IgD-negative memory B cell (primary cell): Measurements from ENCODE around the gene NUDT14. TPM values are rescaled to one million over a fixed set of nuclear protein-coding genes. Genes with fewer than 3 reads are reported as not detected.

Experiments
- H3K27ac Mint-ChIP-seq, 3 donors: one replicate each; pipeline ENCODE4 v1.8.0; 2020 to 2022; ENCODE audit warnings: mild to moderate bottlenecking in 3 of 3, mixed read lengths in 3 of 3, moderate library complexity in 1 of 3
- H3K27me3 Mint-ChIP-seq: one replicate; pipeline ENCODE4 v1.8.0; 2021; ENCODE audit warnings: mixed read lengths
- H3K36me3 Mint-ChIP-seq: one replicate; pipeline ENCODE4 v1.8.0; 2020; ENCODE audit warnings: mild to moderate bottlenecking, mixed read lengths
- H3K4me1 Mint-ChIP-seq, 3 donors: one replicate each; pipeline ENCODE4 v1.8.0; 2020 to 2022; ENCODE audit warnings: mixed read lengths in 3 of 3, mild to moderate bottlenecking in 1 of 3
- H3K4me3 Mint-ChIP-seq, 4 donors: one replicate each; pipeline ENCODE4 v1.8.0; 2020 to 2022; ENCODE audit warnings: mild to moderate bottlenecking in 4 of 4, mixed read lengths in 4 of 4, moderate library complexity in 3 of 4
- H3K9me3 Mint-ChIP-seq, 3 donors: one replicate each; pipeline ENCODE4 v1.8.0; 2020 to 2021; ENCODE audit warnings: mixed read lengths in 3 of 3, mild to moderate bottlenecking in 1 of 3
- polyA plus RNA-seq: library from polyadenylated mRNA; unstranded; fragments of 300-500 nt; fragmentation: Illumina TruSeq; gene quantifications from one replicate; pipeline ENCODE4 v1.2.3, GENCODE V29; 2021

NUDT14 gene
- polyA plus RNA-seq, 1 donor from 2014 or later, result 12.7 TPM

DNA sequence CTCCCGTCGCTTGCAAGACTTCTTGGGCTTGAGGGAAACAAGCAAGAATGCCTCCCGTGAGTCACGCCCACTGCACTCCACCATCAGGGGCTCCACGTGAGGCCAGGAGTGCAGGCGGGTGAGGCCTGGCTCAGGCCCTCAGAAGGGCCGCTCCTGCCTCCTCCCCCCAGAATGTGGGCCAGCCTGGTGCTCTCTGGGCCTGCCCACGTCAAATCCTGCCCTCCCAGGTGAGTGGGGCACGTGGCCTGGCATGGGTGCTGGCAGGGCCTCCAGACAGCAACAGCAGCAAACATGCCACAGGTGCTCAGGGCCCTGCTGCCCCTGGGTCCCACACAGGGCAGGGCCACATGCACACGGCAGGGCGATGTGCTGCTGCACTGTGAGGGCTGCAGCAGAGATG, 36.7 kb upstream of the NUDT14 start:
- peak overlapping the region in 1 of 3 donors; percentile 53 for H3K27ac Mint-ChIP-seq
- H3K9me3 Mint-ChIP-seq, result no peaks in the 10 kb centered on the region
- peaks cover 3% of the 10 kb centered on the region for H3K36me3 Mint-ChIP-seq
- no peak overlapping the region for H3K4me3 Mint-ChIP-seq
- no peaks in the 10 kb centered on the region for H3K4me1 Mint-ChIP-seq
- H3K27me3 Mint-ChIP-seq, result no peaks in the 10 kb centered on the region

DNA sequence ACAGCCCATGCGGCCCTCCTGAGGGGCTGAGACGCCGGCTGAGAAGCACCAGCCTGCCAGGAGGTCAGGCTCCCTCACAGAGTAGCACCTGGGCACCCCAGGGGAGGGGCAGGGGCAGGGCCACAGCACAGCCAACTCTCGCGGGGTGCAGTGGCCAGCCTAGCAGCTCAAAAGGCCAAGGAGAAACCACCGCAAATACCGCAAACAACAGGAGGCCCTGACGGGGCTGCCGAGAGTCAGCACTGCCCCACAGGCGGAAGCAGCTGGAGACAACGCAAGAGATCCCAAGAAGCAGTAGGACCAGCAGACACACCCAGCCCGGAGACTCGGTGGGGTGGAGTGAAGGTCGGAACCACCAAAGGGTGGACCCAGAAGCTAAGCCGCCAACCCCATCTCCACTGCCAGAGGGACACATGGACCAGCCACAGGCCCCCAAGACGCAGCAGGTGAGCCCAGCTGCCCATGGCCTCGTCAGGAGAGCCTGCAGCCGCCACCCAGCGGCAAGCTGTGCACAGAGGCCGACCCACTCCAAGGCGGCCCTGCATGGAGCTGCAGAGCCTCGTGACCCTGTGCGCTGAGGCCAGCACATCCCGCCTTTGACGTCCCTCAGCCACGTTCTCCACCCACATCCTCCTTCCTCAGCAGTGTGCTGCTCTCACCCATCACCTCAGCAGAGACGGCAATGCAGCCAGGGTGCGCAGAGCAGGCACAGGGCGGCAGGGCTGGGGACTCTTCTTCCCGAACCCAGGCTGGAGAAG, 35.6 kb upstream of the NUDT14 start:
- Mint-ChIP-seq H3K4me3 (no peak overlapping the region), H3K36me3 (peaks cover 3% of the 10 kb centered on the region), H3K27me3 (no peaks in the 10 kb centered on the region), H3K27ac (no peak overlapping the region), H3K4me1 (no peaks in the 10 kb centered on the region), H3K9me3 (no peaks in the 10 kb centered on the region)

DNA sequence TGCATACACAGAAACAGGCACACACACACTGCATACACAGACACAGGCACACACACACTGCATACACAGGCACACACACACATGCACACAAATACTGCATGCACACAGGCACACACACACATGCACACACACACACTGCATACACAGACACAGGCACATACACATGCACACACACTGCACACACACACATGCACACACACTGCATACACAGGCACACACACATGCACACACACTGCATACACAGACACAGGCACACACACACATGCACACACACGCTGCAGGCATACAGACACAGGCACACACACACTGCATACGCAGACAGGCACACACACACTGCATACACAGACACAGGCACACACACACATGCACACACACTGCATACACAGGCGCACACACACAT, 34.5 kb upstream of the NUDT14 start:
- Mint-ChIP-seq H3K27ac (no peak overlapping the region), H3K36me3 (peaks cover 3% of the 10 kb centered on the region), H3K4me3 (no peak overlapping the region), H3K27me3 (no peaks in the 10 kb centered on the region), H3K4me1 (no peaks in the 10 kb centered on the region), H3K9me3 (no peaks in the 10 kb centered on the region)

DNA sequence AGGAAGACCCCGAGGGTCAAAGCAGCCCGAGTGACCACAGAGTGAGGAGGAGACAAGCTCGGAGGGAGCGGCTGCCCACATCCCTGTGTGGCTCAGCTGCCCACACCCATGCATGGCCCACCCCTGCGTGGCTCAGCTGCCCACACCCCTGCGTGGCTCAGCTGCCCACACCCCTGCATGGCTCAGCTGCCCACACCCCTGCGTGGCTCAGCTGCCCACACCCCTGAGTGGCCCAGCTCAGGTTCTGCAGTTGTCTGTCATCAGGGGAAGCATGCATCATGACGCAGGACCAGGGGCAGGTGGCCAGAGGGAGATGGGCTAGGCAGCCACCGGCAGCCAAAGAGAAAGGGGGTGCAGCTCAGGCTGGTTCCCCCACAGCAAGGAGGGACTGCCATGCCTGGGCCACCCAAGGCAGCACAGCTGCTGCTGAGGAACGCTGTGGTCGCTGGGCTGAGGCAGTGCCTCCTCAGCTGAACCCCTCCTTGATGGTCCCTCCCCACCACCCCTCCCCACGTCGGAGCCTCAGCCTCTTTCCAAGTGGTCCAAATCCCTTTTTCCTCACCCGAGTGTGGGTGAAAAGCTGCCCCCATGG, 33.3 kb upstream of the NUDT14 start:
- peaks cover 4% of the 10 kb centered on the region for H3K36me3 Mint-ChIP-seq

DNA sequence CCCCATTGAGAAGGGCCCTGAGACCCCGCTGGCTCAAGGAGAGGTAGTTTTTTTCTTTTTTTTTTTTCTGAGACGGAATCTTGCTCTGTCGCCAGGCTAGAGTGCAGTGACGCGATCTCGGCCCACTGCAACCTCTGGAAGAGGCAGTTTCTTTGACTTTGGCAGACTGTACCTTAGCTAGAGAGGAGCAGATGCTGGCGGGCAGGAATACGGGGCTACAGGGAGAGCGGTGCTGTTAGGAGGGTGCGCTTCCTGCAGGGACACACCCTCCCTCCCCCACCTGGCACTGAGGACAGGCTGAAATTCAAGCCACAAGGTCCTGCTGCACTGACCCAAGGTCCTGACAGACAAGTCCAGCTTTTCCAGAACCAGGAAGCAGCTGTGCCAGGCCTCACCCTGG, 32.2 kb upstream of the NUDT14 start:
- Mint-ChIP-seq H3K4me3 (no peak overlapping the region), H3K27ac (no peak overlapping the region), H3K4me1 (peaks cover 0 to 1% (median 0%) of the 10 kb centered on the region in 3 donors)

More for the DNA sequence above, 33.3 kb upstream of the NUDT14 start:
- Mint-ChIP-seq H3K27me3 (no peaks in the 10 kb centered on the region), H3K4me3 (no peak overlapping the region), H3K27ac (no peak overlapping the region), H3K4me1 (no peaks in the 10 kb centered on the region), H3K9me3 (no peaks in the 10 kb centered on the region)

DNA sequence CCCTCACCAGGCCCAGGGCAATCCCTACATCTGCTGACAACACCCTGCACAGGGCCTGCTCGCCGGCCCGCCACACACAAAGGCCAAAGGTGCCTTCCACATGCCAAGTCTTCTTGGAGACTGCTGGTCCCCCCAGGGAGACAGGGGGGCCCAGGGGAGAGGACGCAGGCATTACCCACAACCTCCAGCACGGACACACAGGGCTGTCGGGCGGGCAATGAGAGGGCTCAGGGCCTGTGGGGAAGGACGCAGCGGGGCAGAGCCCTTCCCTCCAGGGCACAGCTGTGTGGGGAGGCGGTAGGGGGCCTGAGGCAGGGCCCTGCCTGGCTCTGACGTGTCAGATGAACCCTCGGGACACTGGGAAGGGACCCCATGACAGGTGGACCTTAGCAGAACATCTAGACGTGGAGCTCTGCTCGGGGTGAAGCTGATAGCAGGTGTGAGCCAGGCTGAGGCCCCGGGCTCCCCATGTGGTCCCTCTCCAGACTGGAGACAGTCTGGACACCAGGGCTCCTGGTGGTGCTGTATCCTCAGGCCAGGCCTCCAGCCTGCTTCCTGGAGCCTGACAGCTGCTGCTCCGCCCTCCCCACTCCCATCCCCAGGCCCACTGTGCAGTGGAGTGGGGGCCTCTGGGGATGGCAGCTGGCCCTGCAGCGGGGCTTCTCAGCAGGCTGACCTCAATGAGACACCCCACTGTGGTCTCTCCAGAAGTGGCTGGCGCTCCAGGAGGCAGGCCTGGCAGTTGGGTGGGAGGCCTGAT, 31.6 kb upstream of the NUDT14 start:
- H3K4me1 Mint-ChIP-seq, result peaks cover 0 to 1% (median 0%) of the 10 kb centered on the region in 3 donors
- H3K27ac Mint-ChIP-seq, result no peak overlapping the region
- H3K4me3 Mint-ChIP-seq, result no peak overlapping the region
- H3K27me3 Mint-ChIP-seq, result no peaks in the 10 kb centered on the region
- no peaks in the 10 kb centered on the region for H3K9me3 Mint-ChIP-seq
- H3K36me3 Mint-ChIP-seq, result peaks cover 4% of the 10 kb centered on the region

More for the DNA sequence above, 32.2 kb upstream of the NUDT14 start:
- no peaks in the 10 kb centered on the region for H3K9me3 Mint-ChIP-seq
- no peaks in the 10 kb centered on the region for H3K27me3 Mint-ChIP-seq
- peaks cover 4% of the 10 kb centered on the region for H3K36me3 Mint-ChIP-seq

DNA sequence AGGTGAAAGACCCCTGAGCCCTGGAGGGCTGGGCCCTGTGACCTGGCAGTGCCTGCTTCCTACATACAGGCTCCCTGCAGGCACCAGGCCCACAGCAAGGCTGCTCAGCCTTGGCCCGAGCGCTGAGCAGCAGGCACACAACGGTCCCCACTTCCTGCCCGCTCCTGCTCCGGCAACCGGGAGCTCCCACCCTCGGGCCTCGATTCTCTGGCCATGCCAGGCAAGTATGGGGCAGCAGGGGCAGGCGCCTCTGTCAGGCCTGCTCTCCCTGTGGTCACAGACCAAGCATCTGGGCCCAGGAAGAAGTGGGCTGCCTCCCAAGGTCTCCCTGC, 30.6 kb upstream of the NUDT14 start:
- Mint-ChIP-seq H3K9me3 (no peaks in the 10 kb centered on the region), H3K4me3 (no peak overlapping the region), H3K36me3 (peaks cover 4% of the 10 kb centered on the region)

DNA sequence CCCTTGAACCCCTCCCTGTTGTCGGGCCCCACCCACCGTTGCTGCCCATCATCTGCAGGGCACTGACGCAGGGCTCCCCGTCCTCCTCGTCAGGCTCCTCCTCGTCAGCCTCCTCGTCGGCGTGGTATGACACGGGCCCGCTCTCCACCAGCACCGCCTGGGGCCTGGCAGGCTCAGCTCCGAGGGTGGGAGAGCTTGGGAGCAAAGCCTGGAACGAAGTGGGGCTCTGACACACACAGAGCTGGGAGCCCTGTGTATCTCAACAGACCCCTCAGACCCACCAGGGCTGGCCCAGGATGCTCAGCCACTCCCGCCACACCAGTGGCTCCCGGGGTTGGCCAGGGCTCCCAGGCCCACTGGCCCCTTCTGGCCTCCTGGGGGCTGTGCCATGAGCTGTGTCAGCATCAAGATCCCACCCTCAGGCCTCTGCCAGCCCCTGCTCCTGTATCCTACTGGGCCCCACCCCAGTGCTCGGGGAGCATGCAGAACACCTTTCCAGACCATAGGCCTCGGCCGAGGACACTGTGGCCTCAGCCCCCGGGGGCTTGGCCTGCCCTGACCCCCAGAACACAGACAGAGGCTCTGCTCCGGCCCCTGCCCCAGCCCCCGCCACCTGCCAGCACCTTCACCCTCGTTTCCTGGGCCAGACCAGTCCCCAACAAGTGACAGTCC, 30.1 kb upstream of the NUDT14 start:
- H3K4me1 Mint-ChIP-seq, result peaks cover 0 to 1% (median 0%) of the 10 kb centered on the region in 3 donors
- no peak overlapping the region for H3K4me3 Mint-ChIP-seq
- H3K27me3 Mint-ChIP-seq, result no peaks in the 10 kb centered on the region
- no peak overlapping the region for H3K27ac Mint-ChIP-seq
- no peaks in the 10 kb centered on the region for H3K9me3 Mint-ChIP-seq
- H3K36me3 Mint-ChIP-seq, result peaks cover 4% of the 10 kb centered on the region

More for the DNA sequence above, 30.6 kb upstream of the NUDT14 start:
- Mint-ChIP-seq H3K4me1 (peaks cover 0 to 1% (median 0%) of the 10 kb centered on the region in 3 donors), H3K27ac (no peak overlapping the region), H3K27me3 (no peaks in the 10 kb centered on the region)

DNA sequence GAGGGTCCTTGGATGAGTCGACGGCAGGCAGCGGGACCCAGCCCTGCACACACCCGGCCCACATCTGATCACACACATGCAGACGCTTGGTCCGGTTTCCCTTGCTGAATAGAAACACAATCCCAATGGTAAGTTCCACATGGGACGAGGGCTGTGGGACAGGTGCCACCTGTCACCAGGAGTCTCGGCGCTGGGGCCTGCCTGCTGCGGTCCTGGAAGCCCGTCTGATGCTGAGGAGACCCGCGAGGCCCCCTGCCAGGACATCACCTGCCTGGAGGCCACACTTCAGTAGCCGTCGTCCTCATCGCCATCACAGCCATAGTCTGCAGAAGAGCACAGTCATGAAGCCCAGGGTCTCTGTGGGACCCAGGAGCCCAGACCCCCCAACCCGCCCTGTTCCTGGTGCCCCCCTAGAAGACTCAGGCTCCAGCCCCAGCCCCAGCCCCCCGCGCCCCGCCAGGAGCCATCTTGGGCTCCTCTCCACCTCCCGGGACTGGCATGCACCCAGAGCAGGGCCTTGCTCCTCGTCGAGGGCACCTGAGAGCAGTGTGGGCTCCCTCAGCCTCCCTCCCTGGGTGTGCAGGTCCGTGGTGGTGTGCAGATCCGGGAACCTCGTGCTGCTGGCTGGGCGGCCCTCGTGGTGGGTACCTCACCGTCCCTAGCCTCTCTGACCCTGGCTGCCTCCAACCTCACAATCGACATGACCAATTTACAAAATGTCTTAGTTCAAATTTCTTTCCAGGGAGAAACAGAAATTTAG, 29.3 kb upstream of the NUDT14 start:
- H3K9me3 Mint-ChIP-seq, result no peaks in the 10 kb centered on the region

DNA sequence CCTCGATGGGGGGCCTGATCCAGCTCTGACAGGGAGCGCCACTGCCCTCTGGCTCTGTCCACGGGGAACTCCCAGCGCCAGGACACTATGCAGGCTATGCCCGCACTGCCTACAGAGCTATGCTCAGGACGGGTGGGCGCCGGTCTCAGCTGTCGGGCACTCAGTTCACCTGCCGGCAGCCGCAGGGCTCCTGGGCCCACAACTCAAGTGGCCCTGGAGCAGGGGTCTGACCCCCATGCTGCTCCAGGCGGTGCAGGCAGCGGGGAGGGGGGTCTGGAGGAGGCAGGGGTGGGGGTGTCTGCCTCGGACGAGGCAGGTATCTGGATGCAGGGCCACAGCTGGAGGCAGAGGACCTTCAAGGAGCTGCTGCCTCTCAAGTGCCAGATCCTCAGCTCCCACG, 28.5 kb upstream of the NUDT14 start:
- Mint-ChIP-seq H3K27ac (no peak overlapping the region), H3K4me3 (no peak overlapping the region), H3K36me3 (peaks cover 4% of the 10 kb centered on the region), H3K9me3 (no peaks in the 10 kb centered on the region), H3K27me3 (no peaks in the 10 kb centered on the region), H3K4me1 (peaks cover 0 to 1% (median 0%) of the 10 kb centered on the region in 3 donors)

More for the DNA sequence above, 29.3 kb upstream of the NUDT14 start:
- H3K27me3 Mint-ChIP-seq, result no peaks in the 10 kb centered on the region
- H3K27ac Mint-ChIP-seq, result no peak overlapping the region
- peaks cover 4% of the 10 kb centered on the region for H3K36me3 Mint-ChIP-seq
- H3K4me3 Mint-ChIP-seq, result peak overlapping the region in 1 of 4 donors; percentile 27
- H3K4me1 Mint-ChIP-seq, result peaks cover 0 to 1% (median 0%) of the 10 kb centered on the region in 3 donors

DNA sequence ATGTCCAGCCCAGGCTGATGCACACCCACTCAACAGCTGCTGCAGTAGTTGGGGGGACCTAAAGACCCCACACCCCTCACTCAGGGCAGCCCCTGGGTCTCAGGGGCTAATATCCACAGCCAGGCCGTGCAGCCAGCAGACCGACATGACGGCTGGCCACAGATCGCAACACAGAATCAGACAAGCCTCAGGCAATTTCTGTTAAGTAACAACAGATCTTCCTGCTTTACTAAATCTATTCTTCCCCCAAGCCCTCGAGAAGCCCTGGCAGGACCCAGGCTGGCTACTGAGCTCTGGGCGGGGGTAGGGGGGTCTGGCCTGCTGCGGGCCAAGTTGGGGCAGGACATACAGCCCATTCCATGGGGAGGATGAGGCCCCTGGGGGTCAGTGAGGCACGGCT, 28.0 kb upstream of the NUDT14 start:
- H3K9me3 Mint-ChIP-seq, result no peaks in the 10 kb centered on the region
- H3K27ac Mint-ChIP-seq, result no peak overlapping the region
- H3K36me3 Mint-ChIP-seq, result peaks cover 4% of the 10 kb centered on the region
- H3K27me3 Mint-ChIP-seq, result no peaks in the 10 kb centered on the region
- peaks cover 0 to 3% (median 1%) of the 10 kb centered on the region in 3 donors for H3K4me1 Mint-ChIP-seq
- no peak overlapping the region for H3K4me3 Mint-ChIP-seq

DNA sequence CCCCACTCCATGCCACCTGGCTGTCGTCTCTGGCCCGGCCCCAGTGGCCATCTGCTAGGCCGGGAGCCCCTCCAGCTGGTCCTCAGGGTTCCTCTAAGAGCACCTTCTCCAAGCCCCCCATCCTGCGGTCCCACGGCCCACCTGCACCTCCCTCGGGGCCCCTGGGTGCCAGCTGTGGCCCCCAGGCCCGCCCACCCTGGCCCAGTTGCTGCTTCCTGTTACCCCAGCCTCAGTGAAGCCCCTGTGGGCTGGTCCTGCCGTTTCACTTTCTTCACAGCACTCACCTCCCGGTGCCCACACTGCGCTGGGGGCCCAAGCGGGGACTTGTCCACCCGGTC, 27.6 kb upstream of the NUDT14 start:
- Mint-ChIP-seq H3K27ac (no peak overlapping the region), H3K4me3 (no peak overlapping the region), H3K27me3 (no peaks in the 10 kb centered on the region), H3K36me3 (peaks cover 4% of the 10 kb centered on the region), H3K9me3 (no peaks in the 10 kb centered on the region), H3K4me1 (peaks cover 0 to 3% (median 1%) of the 10 kb centered on the region in 3 donors)

DNA sequence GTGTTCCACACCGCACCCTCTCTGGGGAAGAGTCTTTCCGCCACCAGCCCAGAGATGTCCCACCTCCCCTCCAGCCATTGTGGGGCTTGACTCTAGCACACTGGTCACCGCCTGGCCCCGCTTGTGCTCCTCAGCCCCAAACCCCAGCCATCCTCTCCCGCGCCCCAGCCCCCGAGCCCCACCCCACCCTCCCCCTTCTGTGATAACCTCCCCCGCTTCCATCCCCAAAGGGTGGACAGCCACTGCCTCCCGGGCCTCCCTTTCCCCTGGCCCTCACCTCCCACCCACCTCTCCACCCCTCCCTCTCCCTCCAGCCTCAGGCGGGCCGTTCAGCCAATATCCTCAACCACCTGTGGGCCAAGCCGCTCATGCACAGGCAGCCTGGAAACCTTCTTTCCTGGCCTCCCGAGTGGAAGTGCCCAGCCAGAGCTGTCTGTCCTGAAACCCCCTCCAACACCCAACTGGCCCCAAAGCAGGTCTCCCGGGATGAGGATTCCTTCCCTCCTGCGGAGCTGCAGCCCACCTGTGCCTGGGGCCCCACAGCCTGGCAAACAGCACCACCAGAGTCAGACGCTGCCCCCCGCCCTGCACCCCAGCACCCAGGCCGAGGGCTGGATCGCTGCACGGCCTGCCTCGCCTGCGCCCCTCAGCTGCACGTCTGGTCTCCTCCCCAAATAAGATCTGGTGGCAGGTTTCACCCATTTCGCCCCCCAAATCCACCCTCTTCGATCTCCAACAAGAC, 27.1 kb upstream of the NUDT14 start:
- peaks cover 0 to 3% (median 1%) of the 10 kb centered on the region in 3 donors for H3K4me1 Mint-ChIP-seq
- H3K27ac Mint-ChIP-seq, result no peak overlapping the region
- H3K27me3 Mint-ChIP-seq, result no peaks in the 10 kb centered on the region
- H3K4me3 Mint-ChIP-seq, result no peak overlapping the region
- H3K9me3 Mint-ChIP-seq, result no peaks in the 10 kb centered on the region
- peaks cover 3% of the 10 kb centered on the region for H3K36me3 Mint-ChIP-seq

DNA sequence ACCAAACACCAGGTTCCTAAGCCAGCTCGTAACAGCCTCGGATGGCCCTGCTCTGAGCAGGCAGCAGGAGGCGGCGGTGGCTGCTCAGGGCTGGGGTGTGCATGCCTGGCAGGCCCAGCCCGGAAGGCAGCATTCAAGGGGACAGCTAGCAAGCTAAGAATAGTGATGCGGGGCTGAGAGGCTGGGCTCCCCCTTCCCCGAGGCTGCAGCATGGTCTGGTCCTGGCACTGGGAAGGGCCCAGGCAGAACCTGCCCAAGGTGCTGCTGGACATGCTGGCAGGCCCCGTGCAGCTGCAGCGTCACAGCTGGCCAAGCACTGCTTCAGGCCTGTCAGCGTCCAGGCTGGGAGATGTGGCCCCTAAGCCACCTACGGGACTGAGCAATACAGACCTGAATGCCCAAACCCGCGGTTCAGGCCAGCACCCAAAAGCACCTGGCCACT, 26.4 kb upstream of the NUDT14 start:
- Mint-ChIP-seq H3K4me3 (no peak overlapping the region), H3K9me3 (no peaks in the 10 kb centered on the region), H3K27ac (no peak overlapping the region), H3K36me3 (peaks cover 3% of the 10 kb centered on the region), H3K27me3 (no peaks in the 10 kb centered on the region), H3K4me1 (peaks cover 0 to 3% (median 1%) of the 10 kb centered on the region in 3 donors)
